Measurements from ENCODE around the gene PSMA1. TPM values are rescaled to one million over a fixed set of nuclear protein-coding genes. Genes with fewer than 3 reads are reported as not detected.

Gene PSMA1
- total and polyA plus RNA-seq, 2 of the 13 experiments (the other 11 are each of a cell fraction or from before 2014, with no cell fraction given): 188 to 229 TPM

DNA sequence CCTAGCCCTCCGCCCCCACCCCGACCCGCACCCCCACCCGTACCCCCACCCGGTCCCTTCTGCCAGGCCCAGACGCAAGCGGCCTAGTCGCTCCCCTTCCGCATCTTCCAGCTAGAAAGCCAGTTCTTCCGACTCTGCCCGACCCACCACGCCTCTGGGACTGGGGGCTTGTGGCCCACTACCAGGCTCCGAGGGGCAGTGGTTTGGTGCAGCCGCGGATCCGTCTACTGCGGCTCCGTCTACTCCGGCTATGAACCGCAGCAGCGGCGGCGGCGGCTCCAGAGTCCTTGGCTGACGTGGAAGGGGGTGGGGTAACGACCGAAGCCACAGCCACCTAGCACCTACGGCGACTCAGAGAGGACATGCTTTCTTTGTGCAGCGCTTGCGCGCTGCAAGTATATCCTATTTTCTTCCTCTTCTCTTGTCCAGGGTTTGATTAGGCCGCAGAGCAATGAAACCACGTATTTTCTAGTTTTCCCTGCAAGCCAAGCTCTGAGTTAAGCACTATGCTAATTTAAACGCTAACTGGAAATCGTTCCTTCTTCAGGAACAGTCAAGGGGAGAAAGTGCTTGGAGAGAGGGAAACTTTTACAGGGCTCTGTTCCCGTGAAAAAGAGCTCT lies 20.5 kb downstream of the PSMA1 start, which contains the start of gene COPB1 (continued):
- TF ChIP-seq, protein P1, sequence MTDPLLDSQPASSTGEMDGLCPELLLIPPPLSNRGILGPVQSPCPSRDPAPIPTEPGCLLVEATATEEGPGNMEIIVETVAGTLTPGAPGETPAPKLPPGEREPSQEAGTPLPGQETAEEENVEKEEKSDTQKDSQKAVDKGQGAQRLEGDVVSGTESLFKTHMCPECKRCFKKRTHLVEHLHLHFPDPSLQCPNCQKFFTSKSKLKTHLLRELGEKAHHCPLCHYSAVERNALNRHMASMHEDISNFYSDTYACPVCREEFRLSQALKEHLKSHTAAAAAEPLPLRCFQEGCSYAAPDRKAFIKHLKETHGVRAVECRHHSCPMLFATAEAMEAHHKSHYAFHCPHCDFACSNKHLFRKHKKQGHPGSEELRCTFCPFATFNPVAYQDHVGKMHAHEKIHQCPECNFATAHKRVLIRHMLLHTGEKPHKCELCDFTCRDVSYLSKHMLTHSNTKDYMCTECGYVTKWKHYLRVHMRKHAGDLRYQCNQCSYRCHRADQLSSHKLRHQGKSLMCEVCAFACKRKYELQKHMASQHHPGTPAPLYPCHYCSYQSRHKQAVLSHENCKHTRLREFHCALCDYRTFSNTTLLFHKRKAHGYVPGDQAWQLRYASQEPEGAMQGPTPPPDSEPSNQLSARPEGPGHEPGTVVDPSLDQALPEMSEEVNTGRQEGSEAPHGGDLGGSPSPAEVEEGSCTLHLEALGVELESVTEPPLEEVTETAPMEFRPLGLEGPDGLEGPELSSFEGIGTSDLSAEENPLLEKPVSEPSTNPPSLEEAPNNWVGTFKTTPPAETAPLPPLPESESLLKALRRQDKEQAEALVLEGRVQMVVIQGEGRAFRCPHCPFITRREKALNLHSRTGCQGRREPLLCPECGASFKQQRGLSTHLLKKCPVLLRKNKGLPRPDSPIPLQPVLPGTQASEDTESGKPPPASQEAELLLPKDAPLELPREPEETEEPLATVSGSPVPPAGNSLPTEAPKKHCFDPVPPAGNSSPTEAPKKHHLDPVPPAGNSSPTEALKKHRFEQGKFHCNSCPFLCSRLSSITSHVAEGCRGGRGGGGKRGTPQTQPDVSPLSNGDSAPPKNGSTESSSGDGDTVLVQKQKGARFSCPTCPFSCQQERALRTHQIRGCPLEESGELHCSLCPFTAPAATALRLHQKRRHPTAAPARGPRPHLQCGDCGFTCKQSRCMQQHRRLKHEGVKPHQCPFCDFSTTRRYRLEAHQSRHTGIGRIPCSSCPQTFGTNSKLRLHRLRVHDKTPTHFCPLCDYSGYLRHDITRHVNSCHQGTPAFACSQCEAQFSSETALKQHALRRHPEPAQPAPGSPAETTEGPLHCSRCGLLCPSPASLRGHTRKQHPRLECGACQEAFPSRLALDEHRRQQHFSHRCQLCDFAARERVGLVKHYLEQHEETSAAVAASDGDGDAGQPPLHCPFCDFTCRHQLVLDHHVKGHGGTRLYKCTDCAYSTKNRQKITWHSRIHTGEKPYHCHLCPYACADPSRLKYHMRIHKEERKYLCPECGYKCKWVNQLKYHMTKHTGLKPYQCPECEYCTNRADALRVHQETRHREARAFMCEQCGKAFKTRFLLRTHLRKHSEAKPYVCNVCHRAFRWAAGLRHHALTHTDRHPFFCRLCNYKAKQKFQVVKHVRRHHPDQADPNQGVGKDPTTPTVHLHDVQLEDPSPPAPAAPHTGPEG (CRISPR knock-in tag; IDR thresholded peaks at IDR 0.05): 0 out of 2 replicates have a peak, but pooled peaks have one; percentile 22
- peak; percentile 67; the same call in 1 of the 2 replicates for TF ChIP-seq ZNF788 (CRISPR knock-in tag; IDR thresholded peaks at IDR 0.05; ENCODE audit: borderline replicate concordance)
- peak; percentile 85 for TF ChIP-seq TAF1 (CRISPR knock-in tag; IDR thresholded peaks at IDR 0.05)
- TF ChIP-seq ZNF430 (CRISPR knock-in tag; IDR thresholded peaks at IDR 0.05): no peak
- TF ChIP-seq, protein P2, sequence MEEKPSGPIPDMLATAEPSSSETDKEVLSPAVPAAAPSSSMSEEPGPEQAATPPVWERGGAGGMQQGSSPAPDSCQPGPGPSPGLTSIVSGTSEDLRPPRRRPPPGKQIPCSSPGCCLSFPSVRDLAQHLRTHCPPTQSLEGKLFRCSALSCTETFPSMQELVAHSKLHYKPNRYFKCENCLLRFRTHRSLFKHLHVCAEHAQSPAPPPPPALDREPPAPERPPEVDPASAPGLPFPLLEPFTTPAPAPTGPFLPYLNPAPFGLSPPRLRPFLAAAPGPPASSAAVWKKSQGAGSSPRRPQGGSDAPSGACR (CRISPR knock-in tag; IDR thresholded peaks at IDR 0.05): peak; percentile 83
- peak; percentile 88 for TF ChIP-seq BORCS8-MEF2B (CRISPR knock-in tag; IDR thresholded peaks at IDR 0.05)
- TF ChIP-seq ZNF768 (CRISPR knock-in tag; IDR thresholded peaks at IDR 0.05): peak; percentile 74
- TF ChIP-seq KLF12 (CRISPR knock-in tag; IDR thresholded peaks at IDR 0.05; ENCODE audit: borderline replicate concordance): 0 out of 2 replicates have a peak, but pooled peaks have one; percentile 31
- TF ChIP-seq, protein P3, sequence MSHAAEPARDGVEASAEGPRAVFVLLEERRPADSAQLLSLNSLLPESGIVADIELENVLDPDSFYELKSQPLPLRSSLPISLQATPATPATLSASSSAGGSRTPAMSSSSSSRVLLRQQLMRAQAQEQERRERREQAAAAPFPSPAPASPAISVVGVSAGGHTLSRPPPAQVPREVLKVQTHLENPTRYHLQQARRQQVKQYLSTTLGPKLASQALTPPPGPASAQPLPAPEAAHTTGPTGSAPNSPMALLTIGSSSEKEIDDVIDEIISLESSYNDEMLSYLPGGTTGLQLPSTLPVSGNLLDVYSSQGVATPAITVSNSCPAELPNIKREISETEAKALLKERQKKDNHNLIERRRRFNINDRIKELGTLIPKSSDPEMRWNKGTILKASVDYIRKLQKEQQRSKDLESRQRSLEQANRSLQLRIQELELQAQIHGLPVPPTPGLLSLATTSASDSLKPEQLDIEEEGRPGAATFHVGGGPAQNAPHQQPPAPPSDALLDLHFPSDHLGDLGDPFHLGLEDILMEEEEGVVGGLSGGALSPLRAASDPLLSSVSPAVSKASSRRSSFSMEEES (CRISPR knock-in tag; IDR thresholded peaks at IDR 0.05): 0 out of 2 replicates have a peak, but pooled peaks have one; percentile 28
- TF ChIP-seq ZBTB7A (CRISPR knock-in tag; IDR thresholded peaks at IDR 0.05): 0 out of 2 replicates have a peak, but pooled peaks have one; percentile 36
- 0 out of 2 replicates have a peak, but pooled peaks have one; percentile 69 for TF ChIP-seq ZIK1 (CRISPR knock-in tag; IDR thresholded peaks at IDR 0.05; ENCODE audit: borderline replicate concordance, low read depth)
- TF ChIP-seq PHF21A (CRISPR knock-in tag; IDR thresholded peaks at IDR 0.05): peak; percentile 58; the same call in 1 of the 2 replicates
- TF ChIP-seq HOXA7 (CRISPR knock-in tag; IDR thresholded peaks at IDR 0.05): no peak
- peak; percentile 46; the same call in 1 of the 2 replicates for TF ChIP-seq ZNF777 (CRISPR knock-in tag; IDR thresholded peaks at IDR 0.05)
- TF ChIP-seq HNRNPK (IDR thresholded peaks at IDR 0.05; ENCODE audit: low read depth, low read length, poor library complexity, severe bottlenecking): peak; percentile 31
- TF ChIP-seq NFE2L2 (IDR thresholded peaks at IDR 0.05; ENCODE audit: low read length): no peak
- TF ChIP-seq, protein P4, sequence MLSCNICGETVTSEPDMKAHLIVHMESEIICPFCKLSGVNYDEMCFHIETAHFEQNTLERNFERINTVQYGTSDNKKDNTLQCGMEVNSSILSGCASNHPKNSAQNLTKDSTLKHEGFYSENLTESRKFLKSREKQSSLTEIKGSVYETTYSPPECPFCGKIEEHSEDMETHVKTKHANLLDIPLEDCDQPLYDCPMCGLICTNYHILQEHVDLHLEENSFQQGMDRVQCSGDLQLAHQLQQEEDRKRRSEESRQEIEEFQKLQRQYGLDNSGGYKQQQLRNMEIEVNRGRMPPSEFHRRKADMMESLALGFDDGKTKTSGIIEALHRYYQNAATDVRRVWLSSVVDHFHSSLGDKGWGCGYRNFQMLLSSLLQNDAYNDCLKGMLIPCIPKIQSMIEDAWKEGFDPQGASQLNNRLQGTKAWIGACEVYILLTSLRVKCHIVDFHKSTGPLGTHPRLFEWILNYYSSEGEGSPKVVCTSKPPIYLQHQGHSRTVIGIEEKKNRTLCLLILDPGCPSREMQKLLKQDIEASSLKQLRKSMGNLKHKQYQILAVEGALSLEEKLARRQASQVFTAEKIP (CRISPR knock-in tag; IDR thresholded peaks at IDR 0.05; ENCODE audit: borderline replicate concordance): no peak
